Ectodermal cell (in vitro differentiated cells): Measurements from ENCODE around the gene TREM1.

Experiments
- H3K27ac ChIP-seq: 2 replicates; pipeline ENCODE4 v1.7.0; 2013; ENCODE audit warnings: mild to moderate bottlenecking, low read depth, low read length; ENCODE audit not compliant: insufficient read depth, poor library complexity, severe bottlenecking
- H3K27me3 ChIP-seq: 2 replicates; pipeline ENCODE4 v1.7.0; 2013; ENCODE audit warnings: mild to moderate bottlenecking, low read length; ENCODE audit not compliant: insufficient read depth, control insufficient read depth, poor library complexity, severe bottlenecking
- H3K36me3 ChIP-seq: one replicate; pipeline ENCODE4 v1.7.0; 2013; ENCODE audit warnings: low read length; ENCODE audit not compliant: control insufficient read depth, insufficient read depth
- H3K4me1 ChIP-seq: one replicate; pipeline ENCODE4 v1.7.0; 2013; ENCODE audit warnings: low read length; ENCODE audit not compliant: control insufficient read depth, insufficient read depth
- H3K4me3 ChIP-seq: 2 replicates; pipeline ENCODE4 v1.7.0; 2013; ENCODE audit warnings: low read depth, low read length, control low read depth; ENCODE audit not compliant: insufficient read depth
- H3K9me3 ChIP-seq: 2 replicates; pipeline ENCODE4 v1.7.0; 2013; ENCODE audit warnings: mild to moderate bottlenecking, low read length, moderate library complexity; ENCODE audit not compliant: control insufficient read depth
- WGBS, 2 experiments: methylation state at CpG; one replicate each; pipeline ENCODE4 v1.1.7; 2013; ENCODE audit warnings: missing lambda C conversion rate in 2 of 2; 5-methylcytosine and 5-hydroxymethylcytosine counted together

Gene TREM1

DNA sequence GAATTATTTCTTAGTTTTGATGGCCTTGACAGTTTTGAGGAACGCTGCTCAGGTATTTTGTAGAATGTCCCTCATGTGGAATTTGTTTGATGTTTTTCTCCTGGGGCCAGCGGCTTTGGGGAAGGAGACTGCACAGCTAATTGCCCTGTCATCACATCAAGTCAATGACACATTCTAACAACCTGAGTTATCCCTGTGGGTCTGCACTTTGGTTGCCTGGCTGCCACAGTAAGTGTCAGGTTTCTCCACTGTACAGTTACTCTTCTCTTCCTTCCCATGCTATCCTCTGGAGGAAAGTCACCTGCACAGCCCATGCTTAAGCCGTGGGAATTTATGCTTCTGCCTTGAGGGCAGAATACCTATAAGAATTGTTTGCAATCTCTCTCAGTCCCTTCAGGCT, 59.7 kb downstream of the TREM1 start:
- Histone ChIP-seq H3K9me3 (no peaks in the 10 kb centered on the region), H3K27me3 (no peaks in the 10 kb centered on the region), H3K4me1 (no peaks in the 10 kb centered on the region), H3K36me3 (no peaks in the 10 kb centered on the region), H3K4me3 (no peak overlapping the region), H3K27ac (no peak overlapping the region)
- WGBS, 2 experiments = 94% methylated on average over 3 of the region's 3 CpGs

DNA sequence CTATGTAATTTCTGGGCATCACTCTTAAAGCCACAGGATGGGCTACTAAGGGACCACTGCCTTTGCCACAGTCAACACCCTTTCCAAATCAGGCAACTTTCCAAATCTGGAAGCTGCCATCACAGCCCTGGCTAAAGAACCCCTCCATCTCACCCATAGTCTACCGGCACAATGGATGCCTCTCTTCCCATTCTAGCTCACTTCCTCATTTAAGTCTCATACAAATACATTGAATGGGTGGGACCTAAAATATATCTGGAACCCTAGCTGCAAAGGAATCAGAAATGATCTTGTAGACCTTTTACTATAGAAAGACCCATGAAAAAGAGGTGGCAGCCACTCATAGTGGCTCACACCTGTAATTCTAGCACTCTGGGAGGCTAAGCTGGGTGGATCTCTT, 61.7 kb downstream of the TREM1 start:
- Histone ChIP-seq H3K27me3 (no peaks in the 10 kb centered on the region), H3K36me3 (no peaks in the 10 kb centered on the region), H3K4me1 (no peaks in the 10 kb centered on the region), H3K27ac (no peak overlapping the region), H3K9me3 (no peaks in the 10 kb centered on the region), H3K4me3 (no peak overlapping the region)
- 92 to 95% methylated on average over 1 of the region's 1 CpG for WGBS, 2 experiments
